Kidney (tissue), 14 donors: ENCODE data around the gene TUBA4A. TPM values are rescaled to one million over a fixed set of nuclear protein-coding genes. Genes with fewer than 3 reads are reported as not detected.
A peak's percentile ranks its signal among the peaks of the same experiment; 100 is the strongest.
"Not testable (repeated sequence)": the region's sequence is repeated elsewhere in the genome, so short reads cannot be mapped to it uniquely, and the experiment has no call there.

Source experiments
- DNase-seq, 5 donors: peaks; one replicate each; pipeline ENCODE4 v3.0.0-alpha.2; 2013 to 2020
- FAIRE-seq: peaks from 2 replicates; lab custom pipeline; 2012; peaks lifted over from hg19 to GRCh38; lab: Jason Lieb, UNC
- H3K27ac ChIP-seq, 2 donors: one replicate each; pipeline ENCODE4 v1.7.0; 2013; ENCODE audit warnings: low read depth in 2 of 2, low read length in 2 of 2, inconsistent platforms in 1 of 2
- H3K27me3 ChIP-seq: one replicate; pipeline ENCODE4 v1.7.1; 2013; ENCODE audit warnings: low read length, inconsistent platforms; ENCODE audit not compliant: control insufficient read depth, insufficient read depth
- H3K36me3 ChIP-seq, 3 donors: one replicate each; pipeline versions ENCODE4 v1.7.0 to v1.7.1; 2013; ENCODE audit warnings: low read length in 3 of 3, control low read depth in 1 of 3, inconsistent platforms in 1 of 3; ENCODE audit not compliant: insufficient read depth in 3 of 3, control insufficient read depth in 2 of 3
- H3K4me1 ChIP-seq, 3 donors: one replicate each; pipeline versions ENCODE4 v1.7.0 to v1.7.1; 2013; ENCODE audit warnings: low read length in 3 of 3, inconsistent platforms in 1 of 3, low read depth in 1 of 3; ENCODE audit not compliant: control insufficient read depth in 2 of 3, insufficient read depth in 2 of 3
- H3K4me3 ChIP-seq, 3 donors: one replicate each; pipeline versions ENCODE4 v1.7.0 to v1.8.1; 2013; ENCODE audit warnings: low read length in 3 of 3, control low read depth in 1 of 3, inconsistent platforms in 1 of 3
- H3K9ac ChIP-seq, 3 donors: one replicate each; pipeline versions ENCODE4 v1.7.0 to v1.7.1; 2013; ENCODE audit warnings: low read length in 3 of 3, control low read depth in 1 of 3, inconsistent platforms in 1 of 3
- H3K9me3 ChIP-seq, 3 donors: one replicate each; pipeline versions ENCODE4 v1.7.0 to v1.7.1; 2013; ENCODE audit warnings: low read length in 3 of 3, control low read depth in 1 of 3, inconsistent platforms in 1 of 3; ENCODE audit not compliant: control insufficient read depth in 2 of 3, insufficient read depth in 1 of 3
- CTCF ChIP-seq: IDR thresholded peaks from 3 replicates; pipeline ENCODE4 v1.5.1; 2012; ENCODE audit warnings: mild to moderate bottlenecking, moderate library complexity, borderline replicate concordance; ENCODE audit not compliant: insufficient read depth; ENCODE audit errors: extremely low read depth
- intact Hi-C: fragments of 100-400 bp; cut with DNase I; formaldehyde crosslinking; loops from one replicate; pipeline ENCODE4 v1.11.1; 2022
- polyA plus RNA-seq: library from polyadenylated mRNA; stranded (reverse); fragments of 350-450 nt; fragmentation: Illumina TruSeq; extraction: RNeasy Lipid Tissue Mini Kit (QIAGEN cat#74804); gene quantifications from one replicate; pipeline ENCODE4 v1.2.3, GENCODE V29; 2014; ENCODE audit warnings: low read depth, low replicate concordance; ENCODE audit not compliant: insufficient read depth
- total RNA-seq: library from RNA; stranded (reverse); fragmentation: NEBNext Ultra II Directional; extraction: Animal tissue kit (Norgen Biotek cat#: 25700); gene quantifications from one replicate; pipeline ENCODE4 v1.2.1, GENCODE V29; 2021
- donor health status: control.
- donor health status: control.
- donor health status: control.
- donor health status: control.
- donor health status: control.
- donor health status: DM: yes; HTN: yes; CAD: no.
- donor health status: Normal renal cell carcinoma (clear cell type).

The TUBA4A gene
- total and polyA plus RNA-seq, 2 donors from 2014 or later, result 49.4 to 156 TPM

- no peaks in the 10 kb centered on the region for H3K9me3 ChIP-seq
- TF ChIP-seq CTCF, result no peak
- no peaks in the 10 kb centered on the region for H3K27me3 ChIP-seq
- DNase-seq, result peak in 3 of 5 donors; percentile 47 to 87 (median 51)
- intact Hi-C loops, result loop anchor here (10.0 kb wide), 1 partner anchor 125 kb away; the partner anchor contains the start of gene NHEJ1
- no peak for FAIRE-seq
- H3K27ac ChIP-seq, result peak overlapping the region in 1 of 2 donors; percentile 45
- H3K36me3 ChIP-seq, result no peaks in the 10 kb centered on the region
- peaks cover 0 to 9% (median 0%) of the 10 kb centered on the region in 3 donors for H3K4me1 ChIP-seq
- no peak overlapping the region for H3K9ac ChIP-seq
- H3K4me3 ChIP-seq, result no peak overlapping the region
Measured at GRCh38 chr2:219289537-219290361, 36.0 kb upstream of the TUBA4A start.

- Histone ChIP-seq H3K27ac (peak overlapping the region in 1 of 2 donors; percentile 45), H3K27me3 (no peaks in the 10 kb centered on the region), H3K4me3 (no peak overlapping the region), H3K4me1 (peaks cover 0 to 6% (median 0%) of the 10 kb centered on the region in 3 donors), H3K9me3 (no peaks in the 10 kb centered on the region), H3K36me3 (no peaks in the 10 kb centered on the region), H3K9ac (no peak overlapping the region)
- DNase-seq, result no peak
- no peak for FAIRE-seq
- intact Hi-C loops, result loop anchor here (10.0 kb wide), 1 partner anchor 124 kb away; the partner anchor contains the start of gene NHEJ1
- no peak for TF ChIP-seq CTCF
Measured at GRCh38 chr2:219289195-219289536, 35.4 kb upstream of the TUBA4A start.

GRCh38 chr2:219287580-219288265, 34.0 kb upstream of the TUBA4A start:
- DNase-seq (peak in 1 of 5 donors; percentile 34), FAIRE-seq (no peak)
- no peak overlapping the region for H3K4me3 ChIP-seq
- no peak overlapping the region for H3K9ac ChIP-seq
- H3K4me1 ChIP-seq, result peaks cover 0 to 6% (median 0%) of the 10 kb centered on the region in 3 donors
- no peak overlapping the region for H3K27ac ChIP-seq
- TF ChIP-seq CTCF, result no peak
- H3K9me3 ChIP-seq, result no peaks in the 10 kb centered on the region
- intact Hi-C loops, result loop anchor here (10.0 kb wide), 1 partner anchor 123 kb away; the partner anchor contains the start of gene NHEJ1
- no peaks in the 10 kb centered on the region for H3K27me3 ChIP-seq
- peaks cover 0 to 3% (median under 1%) of the 10 kb centered on the region in 3 donors for H3K36me3 ChIP-seq

GRCh38 chr2:219287116-219287440, 33.4 kb upstream of the TUBA4A start:
- peak in 1 of 5 donors; percentile 41 for DNase-seq
- H3K4me3 ChIP-seq, H3K4me1 ChIP-seq, H3K36me3 ChIP-seq, FAIRE-seq, H3K27ac ChIP-seq, H3K9me3 ChIP-seq, H3K27me3 ChIP-seq, H3K9ac ChIP-seq: not testable (repeated sequence)
- intact Hi-C loops, result loop anchor here (10.0 kb wide), 1 partner anchor 122 kb away; the partner anchor contains the start of gene NHEJ1
